Kidney glomerular epithelial cell (primary cell): ENCODE results near the gene G6PC1.

Source experiments
- DNase-seq: peaks from one replicate; lab custom pipeline; 2025; lab: John Stamatoyannopoulos, UW

Gene G6PC1

DNA sequence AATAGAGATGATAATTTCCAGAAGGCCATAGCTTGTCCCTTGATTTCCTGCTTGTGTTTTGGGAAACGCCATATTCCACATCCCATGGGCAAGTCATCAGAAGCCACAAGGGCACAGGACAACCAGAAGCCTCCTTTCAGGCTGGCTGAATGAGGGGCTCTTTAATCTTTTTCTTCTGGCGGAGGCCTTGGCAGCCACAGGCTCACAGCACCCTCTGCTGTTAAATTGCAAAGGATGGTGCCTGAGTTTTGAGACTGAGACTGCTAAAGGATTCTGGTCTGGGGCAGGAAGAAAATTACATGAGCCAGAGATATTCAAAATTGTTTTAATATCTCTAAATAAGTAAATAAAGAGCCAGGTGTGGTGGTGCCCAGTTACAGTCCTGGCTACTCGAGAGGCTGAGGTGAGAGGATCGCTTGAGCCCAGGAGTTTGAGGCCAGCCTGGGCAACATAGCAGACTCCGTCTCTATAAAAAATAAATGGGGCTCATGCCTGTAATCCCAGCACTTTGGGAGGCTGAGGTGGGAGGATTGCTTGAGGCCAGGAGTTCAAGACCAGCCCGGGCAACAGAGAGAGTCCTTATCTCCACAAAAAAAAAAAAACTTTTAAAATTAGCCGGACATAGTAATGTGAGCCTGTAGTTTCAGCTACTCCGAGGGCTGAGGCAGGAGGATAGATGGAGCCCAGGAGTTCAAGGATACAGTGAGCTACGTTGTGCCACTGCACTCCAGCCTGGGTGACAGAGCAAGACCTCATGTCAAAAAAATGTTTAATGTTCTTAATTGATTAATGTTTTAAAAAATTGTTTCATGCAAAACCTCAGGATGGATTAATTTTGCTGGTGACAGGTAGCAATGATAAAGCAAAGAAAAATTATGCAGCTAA lies 37.4 kb downstream of the G6PC1 start:
- peak; percentile 30 for DNase-seq

DNA sequence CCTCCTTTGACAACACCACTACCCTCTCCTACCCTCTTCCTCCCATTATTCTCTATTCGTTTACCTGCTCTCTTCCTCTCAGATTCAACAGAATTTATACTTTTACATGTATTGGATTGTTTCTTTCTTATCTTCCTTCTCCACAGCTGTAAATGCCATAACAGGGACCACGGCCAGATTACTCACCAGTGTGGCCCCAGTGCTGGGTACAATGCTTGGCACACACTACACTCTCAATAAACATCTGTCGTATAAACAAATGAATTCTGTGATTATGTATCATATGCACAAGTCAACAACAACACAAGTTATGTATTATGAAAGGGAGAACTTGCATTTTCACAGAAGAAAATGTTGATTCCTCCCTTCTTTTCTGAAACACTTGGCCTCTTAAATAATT lies 43.6 kb downstream of the G6PC1 start:
- DNase-seq, result no peak

DNA sequence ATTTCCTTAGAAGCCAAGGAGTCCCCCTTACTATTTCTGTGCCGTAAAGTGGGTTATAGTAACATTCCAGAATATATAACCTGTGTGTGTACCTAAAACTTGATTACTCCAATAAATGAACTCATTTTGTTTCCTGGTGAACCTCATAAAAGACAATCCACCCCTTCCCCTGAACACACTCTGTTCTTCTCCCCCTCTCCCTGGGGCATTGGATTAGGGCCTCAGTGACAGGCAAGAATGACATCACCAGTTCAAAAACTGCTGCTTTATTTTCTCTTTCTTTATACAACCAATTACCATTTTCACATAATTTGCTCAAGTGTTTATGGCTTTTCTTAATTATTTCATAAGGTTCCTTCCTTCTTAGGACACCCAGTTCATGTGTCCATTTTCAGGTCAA lies 46.2 kb downstream of the G6PC1 start:
- no peak for DNase-seq

DNA sequence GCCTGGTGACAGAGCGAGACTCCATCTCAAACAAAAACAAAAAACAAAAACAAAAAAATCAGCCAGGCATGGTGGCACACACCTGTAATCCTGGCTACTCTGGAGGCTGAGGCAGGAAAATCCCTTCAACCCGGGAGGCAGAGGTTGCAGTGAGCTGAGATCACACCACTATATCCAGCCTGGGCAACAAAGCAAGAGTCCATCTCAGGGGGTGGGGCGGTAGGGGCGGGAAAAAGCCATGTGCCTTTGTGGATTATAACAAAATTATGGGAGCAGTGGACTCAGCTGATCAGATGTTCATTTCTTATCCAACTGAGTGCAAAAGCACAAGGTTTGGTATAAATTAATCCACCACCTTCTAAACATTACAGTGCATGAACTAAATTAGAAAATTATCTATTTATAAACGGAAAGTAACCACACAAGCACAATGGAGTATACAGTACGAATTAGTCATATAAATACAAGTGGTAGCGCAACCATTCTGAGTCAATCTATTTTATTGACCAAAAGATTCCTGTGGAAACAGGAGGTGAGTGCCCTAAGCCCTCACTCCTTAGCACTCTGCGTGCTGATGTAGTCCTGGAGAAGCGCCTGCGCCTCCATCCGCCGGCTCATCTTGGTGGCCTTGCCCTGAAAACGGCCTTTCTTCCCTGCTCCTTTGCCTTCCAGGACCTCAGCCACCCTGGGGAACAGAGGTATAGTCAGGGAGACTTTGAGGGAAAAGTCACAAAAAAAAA lies 49.6 kb downstream of the G6PC1 start:
- no peak for DNase-seq
